ENCODE results near the gene ZNF224.
A peak's percentile ranks its signal among the peaks of the same experiment; 100 is the strongest.

ZNF224 gene

GRCh38 chr19:44131955-44132354 lies 37.8 kb downstream of the ZNF224 start:
- DNase-seq (ENCODE audit: low spot score): no peak

DNA sequence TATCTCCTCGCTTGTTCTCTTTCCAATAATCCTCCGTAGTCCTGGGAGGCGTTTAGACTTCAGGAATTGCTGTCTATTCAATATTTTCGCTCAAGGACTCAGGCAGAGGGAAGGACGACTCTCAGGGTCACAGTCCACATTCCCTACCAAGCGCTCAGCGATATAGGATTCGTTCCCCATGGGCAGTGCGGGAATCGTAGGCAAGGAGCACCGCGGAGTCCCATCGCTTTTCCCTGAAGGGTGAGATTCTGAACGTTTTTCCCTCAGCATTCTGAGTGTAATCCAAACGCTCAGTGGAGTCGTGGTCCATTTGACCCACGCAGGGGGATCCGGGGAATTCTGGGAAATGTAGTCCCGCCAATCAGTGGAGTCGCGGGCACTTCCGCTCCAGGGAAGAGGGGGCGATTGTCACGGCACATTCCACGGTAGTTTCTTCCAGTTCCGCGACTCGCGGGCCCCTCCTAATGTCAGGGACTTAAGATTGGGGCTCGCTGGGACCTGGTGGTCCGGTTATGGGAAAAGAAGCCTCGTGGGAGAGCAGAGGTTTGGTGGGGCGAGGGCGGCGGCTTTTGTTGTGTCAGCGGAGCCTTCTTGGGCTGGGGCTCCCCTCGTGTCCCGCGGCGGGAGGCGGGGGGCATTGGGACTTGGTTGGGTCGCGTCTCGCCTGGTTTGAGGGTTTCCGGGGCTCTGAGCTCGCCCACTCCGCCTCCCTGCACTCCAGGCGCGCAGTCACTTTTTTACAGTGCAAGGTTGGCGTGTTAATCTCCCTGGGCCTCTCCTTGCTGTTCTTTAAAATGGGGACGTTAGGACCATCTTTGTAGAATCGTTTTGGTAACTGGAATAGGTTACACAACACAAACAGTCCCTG lies 47.3 kb downstream of the ZNF224 start, which contains the start of gene ZNF234:
Gene ZNF234 (plus strand): TSS at position 364 of the 868 bp plus-strand sequence. CDS start 3,079 bp downstream, outside the sequence.
- DNase-seq (ENCODE audit: low spot score): peak; percentile 67

GRCh38 chr19:44142059-44142433 lies 47.9 kb downstream of the ZNF224 start:
- DNase-seq (ENCODE audit: low spot score): peak; percentile 20

- DNase-seq (ENCODE audit: low spot score): no peak
Observed at GRCh38 chr19:44149776-44150175, 55.6 kb downstream of the ZNF224 start.

GRCh38 chr19:44151491-44151890 lies 57.3 kb downstream of the ZNF224 start:
- no peak for DNase-seq (ENCODE audit: low spot score)

DNA sequence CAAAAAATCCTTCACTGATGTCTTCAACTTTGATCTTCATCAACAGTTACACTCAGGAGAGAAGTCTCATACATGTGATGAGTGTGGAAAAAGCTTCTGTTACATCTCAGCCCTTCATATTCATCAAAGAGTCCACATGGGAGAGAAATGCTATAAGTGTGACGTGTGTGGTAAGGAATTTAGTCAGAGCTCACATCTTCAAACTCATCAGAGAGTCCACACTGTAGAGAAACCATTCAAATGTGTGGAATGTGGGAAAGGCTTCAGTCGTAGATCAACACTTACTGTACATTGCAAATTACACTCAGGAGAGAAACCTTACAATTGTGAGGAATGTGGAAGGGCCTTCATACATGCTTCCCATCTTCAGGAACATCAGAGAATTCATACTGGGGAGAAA lies 62.3 kb downstream of the ZNF224 start:
- DNase-seq (ENCODE audit: low spot score): no peak

Measured in kidney capillary endothelial cell (primary cell).